ENCODE measurements around the gene MYH9.

- TF ChIP-seq CTCF (IDR thresholded peaks at IDR 0.05) (no peak), POLR2A (IDR thresholded peaks at IDR 0.05) (no peak)
These were observed 40.7 kb downstream of the MYH9 start for GRCh38 chr22:36347094-36347493.
